HL-60 (cell line): Measurements from ENCODE around the gene LGALS3.

Experiments used
- DNase-seq, 2 experiments: peaks; one replicate each; pipeline ENCODE4 v3.0.0-alpha.2; 2010 to 2020; ENCODE audit warnings: low read depth in 1 of 2, low spot score in 1 of 2
- H3K27ac ChIP-seq: fragments of 250-450 bp; sonication (Bioruptor Pico); replicated peaks from 2 replicates; pipeline ENCODE4 v1.5.1; 2020; ENCODE audit warnings: mild to moderate bottlenecking, moderate library complexity
- H3K27me3 ChIP-seq: fragments of 250-450 bp; sonication (Bioruptor Pico); 2 replicates; pipeline ENCODE4 v1.5.1; 2021; ENCODE audit warnings: mild to moderate bottlenecking, moderate library complexity; ENCODE audit not compliant: insufficient read depth, poor library complexity, severe bottlenecking
- H3K4me3 ChIP-seq: replicated peaks from 2 replicates; pipeline ENCODE4 v1.5.1; 2011; ENCODE audit warnings: mild to moderate bottlenecking, control low read depth, low read length; ENCODE audit not compliant: insufficient read depth
- GABPA ChIP-seq: IDR thresholded peaks from 2 replicates; pipeline ENCODE4 v1.6.1; 2012; ENCODE audit warnings: low read depth
- POLR2AphosphoS5 ChIP-seq: IDR thresholded peaks from 2 replicates; pipeline ENCODE4 v1.6.1; 2012; ENCODE audit warnings: low read depth
- SPI1 ChIP-seq: IDR thresholded peaks from 2 replicates; pipeline ENCODE4 v1.6.1; 2012; ENCODE audit warnings: low read depth, mild to moderate bottlenecking, borderline replicate concordance
- TF ChIP-seq, protein P1 (sequence below): IDR thresholded peaks from 2 replicates; pipeline ENCODE4 v1.6.1; 2012; ENCODE audit warnings: low read depth; ENCODE audit not compliant: insufficient replicate concordance
- TF ChIP-seq, protein P2 (sequence below): IDR thresholded peaks from one replicate; pipeline ENCODE4 v1.5.1; 2011; ENCODE audit warnings: low read length, control low read depth, inconsistent platforms; ENCODE audit not compliant: insufficient read depth

LGALS3 gene

DNA sequence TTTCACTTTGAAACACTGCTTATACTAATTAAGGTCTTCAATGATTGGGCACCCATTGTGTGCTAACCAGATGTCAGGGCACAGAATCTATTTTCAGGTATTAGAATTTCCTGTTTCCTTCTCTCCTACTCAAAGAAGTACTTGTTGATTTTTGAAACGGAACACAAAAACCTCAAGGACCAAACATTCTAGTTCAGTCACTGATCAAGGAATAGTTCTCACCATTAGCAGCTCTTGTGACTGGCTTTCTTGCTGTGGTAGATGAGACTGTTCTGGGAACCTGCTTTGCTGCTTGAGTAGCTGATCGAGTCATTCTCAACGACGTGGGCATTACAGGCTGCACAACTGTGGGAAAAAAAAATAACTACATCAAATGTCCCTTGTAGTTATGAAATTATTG lies 51.4 kb downstream of the LGALS3 start:
- H3K27me3 ChIP-seq = no peaks in the 10 kb centered on the region
- no peak for TF ChIP-seq POLR2AphosphoS5
- TF ChIP-seq, protein P1, sequence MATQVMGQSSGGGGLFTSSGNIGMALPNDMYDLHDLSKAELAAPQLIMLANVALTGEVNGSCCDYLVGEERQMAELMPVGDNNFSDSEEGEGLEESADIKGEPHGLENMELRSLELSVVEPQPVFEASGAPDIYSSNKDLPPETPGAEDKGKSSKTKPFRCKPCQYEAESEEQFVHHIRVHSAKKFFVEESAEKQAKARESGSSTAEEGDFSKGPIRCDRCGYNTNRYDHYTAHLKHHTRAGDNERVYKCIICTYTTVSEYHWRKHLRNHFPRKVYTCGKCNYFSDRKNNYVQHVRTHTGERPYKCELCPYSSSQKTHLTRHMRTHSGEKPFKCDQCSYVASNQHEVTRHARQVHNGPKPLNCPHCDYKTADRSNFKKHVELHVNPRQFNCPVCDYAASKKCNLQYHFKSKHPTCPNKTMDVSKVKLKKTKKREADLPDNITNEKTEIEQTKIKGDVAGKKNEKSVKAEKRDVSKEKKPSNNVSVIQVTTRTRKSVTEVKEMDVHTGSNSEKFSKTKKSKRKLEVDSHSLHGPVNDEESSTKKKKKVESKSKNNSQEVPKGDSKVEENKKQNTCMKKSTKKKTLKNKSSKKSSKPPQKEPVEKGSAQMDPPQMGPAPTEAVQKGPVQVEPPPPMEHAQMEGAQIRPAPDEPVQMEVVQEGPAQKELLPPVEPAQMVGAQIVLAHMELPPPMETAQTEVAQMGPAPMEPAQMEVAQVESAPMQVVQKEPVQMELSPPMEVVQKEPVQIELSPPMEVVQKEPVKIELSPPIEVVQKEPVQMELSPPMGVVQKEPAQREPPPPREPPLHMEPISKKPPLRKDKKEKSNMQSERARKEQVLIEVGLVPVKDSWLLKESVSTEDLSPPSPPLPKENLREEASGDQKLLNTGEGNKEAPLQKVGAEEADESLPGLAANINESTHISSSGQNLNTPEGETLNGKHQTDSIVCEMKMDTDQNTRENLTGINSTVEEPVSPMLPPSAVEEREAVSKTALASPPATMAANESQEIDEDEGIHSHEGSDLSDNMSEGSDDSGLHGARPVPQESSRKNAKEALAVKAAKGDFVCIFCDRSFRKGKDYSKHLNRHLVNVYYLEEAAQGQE = no peak
- TF ChIP-seq SPI1 = no peak
- TF ChIP-seq GABPA = no peak
- TF ChIP-seq, protein P2, sequence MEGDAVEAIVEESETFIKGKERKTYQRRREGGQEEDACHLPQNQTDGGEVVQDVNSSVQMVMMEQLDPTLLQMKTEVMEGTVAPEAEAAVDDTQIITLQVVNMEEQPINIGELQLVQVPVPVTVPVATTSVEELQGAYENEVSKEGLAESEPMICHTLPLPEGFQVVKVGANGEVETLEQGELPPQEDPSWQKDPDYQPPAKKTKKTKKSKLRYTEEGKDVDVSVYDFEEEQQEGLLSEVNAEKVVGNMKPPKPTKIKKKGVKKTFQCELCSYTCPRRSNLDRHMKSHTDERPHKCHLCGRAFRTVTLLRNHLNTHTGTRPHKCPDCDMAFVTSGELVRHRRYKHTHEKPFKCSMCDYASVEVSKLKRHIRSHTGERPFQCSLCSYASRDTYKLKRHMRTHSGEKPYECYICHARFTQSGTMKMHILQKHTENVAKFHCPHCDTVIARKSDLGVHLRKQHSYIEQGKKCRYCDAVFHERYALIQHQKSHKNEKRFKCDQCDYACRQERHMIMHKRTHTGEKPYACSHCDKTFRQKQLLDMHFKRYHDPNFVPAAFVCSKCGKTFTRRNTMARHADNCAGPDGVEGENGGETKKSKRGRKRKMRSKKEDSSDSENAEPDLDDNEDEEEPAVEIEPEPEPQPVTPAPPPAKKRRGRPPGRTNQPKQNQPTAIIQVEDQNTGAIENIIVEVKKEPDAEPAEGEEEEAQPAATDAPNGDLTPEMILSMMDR = no peak
- no peak overlapping the region for H3K27ac ChIP-seq
- DNase-seq = no peak
- no peak overlapping the region for H3K4me3 ChIP-seq

DNA sequence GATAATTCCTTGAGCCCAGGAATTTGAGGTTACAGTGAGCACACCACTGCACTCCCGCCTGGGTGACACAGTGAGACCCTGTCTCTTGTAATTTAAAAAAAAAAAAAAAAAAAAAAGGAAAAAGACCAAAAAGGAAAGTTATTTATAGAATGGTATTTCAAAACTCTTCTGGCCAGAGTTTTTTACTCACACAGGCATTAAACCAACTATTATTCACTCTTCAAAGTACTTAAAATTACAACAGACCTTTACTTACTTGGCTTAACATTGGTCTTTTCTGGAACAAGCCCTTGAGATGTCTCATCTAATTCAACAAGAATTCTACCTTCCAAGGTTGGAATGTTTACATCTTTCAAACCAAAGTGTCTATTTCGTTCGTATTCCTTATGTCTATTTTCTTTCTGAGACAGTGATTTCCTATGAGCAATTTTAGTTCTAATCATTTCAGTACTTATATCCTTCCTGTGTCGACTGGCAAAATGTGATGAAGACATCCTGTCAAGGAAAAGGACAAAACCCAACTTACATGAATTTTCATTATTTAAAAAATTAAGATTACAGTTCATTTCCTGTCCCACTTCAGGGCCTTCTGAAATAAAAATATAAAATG lies 59.7 kb downstream of the LGALS3 start:
- DNase-seq = no peak
- no peak for TF ChIP-seq SPI1
- no peak for TF ChIP-seq GABPA
- TF ChIP-seq, protein P2 = no peak
- TF ChIP-seq POLR2AphosphoS5 = no peak
- TF ChIP-seq, protein P1 = no peak
- Histone ChIP-seq H3K27me3 (no peaks in the 10 kb centered on the region), H3K4me3 (no peak overlapping the region), H3K27ac (no peak overlapping the region)

DNA sequence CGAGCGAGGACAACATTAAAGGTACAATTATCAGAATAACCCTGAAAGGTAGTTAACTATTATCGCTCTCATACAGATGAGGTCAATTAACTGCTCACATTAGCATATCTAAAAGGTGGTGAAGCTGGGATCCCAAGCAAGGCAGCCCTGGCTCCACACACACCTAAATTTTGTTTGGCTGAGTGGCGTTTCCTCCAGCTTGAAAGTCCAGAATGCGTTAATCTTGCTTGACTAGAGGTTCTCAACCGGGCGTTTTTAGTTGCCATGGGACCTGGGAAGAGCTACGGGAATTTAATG lies 61.8 kb downstream of the LGALS3 start:
- H3K4me3 ChIP-seq = peak overlapping the region; percentile 84
- H3K27ac ChIP-seq = peak overlapping the region; percentile 76
- no peaks in the 10 kb centered on the region for H3K27me3 ChIP-seq
- DNase-seq = peak; percentile 3 to 18
- TF ChIP-seq GABPA = no peak
- no peak for TF ChIP-seq SPI1
- TF ChIP-seq, protein P2 = no peak
- TF ChIP-seq, protein P1 = no peak
- no peak for TF ChIP-seq POLR2AphosphoS5
